Astrocyte (in vitro differentiated cells and primary cell): ENCODE results near the gene SH3BP4.

ENCODE experiments used
- EZH2 ChIP-seq: IDR thresholded peaks from 2 replicates; pipeline ENCODE4 v1.6.1; 2012; ENCODE audit warnings: mild to moderate bottlenecking, low read length, inconsistent platforms; ENCODE audit not compliant: insufficient read depth
- TF ChIP-seq, protein P1 (sequence below): IDR thresholded peaks from 2 replicates; pipeline ENCODE4 v1.5.1; 2011; ENCODE audit warnings: low read depth, mild to moderate bottlenecking, inconsistent platforms, low read length, moderate library complexity; ENCODE audit not compliant: insufficient read depth

DNA sequence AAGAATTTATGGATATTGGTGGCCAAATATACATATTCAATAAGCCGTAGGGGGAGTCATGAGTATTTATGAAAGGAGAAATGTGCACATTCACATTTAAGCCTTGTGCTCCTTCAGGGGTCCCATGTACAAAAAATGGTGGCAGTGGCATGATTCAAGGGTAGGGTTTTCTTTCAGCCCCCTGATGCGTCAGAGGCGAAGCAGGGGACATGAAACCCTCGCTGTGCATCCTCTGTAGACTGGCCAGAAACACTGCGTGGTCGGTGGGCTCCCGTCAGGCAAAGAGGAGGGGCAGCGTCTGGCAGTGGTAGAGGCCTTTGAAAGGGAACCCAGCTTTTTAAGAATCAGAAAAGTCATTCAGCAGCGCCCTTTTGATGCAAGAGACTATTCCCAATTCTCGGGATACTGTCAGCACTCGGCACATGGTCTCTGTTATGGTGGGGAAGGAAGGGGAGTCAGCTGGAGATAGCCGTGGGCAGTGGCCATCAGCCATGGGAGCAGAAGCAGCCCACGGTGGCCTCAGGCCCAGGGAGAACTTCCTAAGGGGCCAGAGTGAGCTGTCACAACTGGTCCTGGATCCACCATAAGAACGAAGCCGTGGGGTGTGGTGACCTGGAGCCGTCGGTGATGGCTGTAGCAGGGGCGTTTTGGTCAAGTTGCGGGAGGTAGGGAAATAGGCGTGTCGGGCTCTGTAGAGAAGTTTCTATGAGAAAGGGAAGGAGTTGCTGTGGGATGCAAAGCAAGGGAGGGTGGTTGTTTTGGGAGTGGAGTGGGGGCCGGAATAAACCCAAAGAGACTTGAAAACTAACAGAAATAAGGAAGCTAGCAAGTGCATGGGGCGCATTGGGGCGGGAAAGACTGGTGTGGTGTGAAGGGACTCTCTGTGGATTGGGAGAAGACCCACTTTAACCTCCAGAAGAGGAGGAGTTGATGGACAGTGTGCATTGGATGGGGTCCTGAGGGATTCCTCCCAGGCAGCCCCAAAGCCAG, 95.6 kb downstream of the SH3BP4 start:
- TF ChIP-seq EZH2 = no peak
- TF ChIP-seq, protein P1, sequence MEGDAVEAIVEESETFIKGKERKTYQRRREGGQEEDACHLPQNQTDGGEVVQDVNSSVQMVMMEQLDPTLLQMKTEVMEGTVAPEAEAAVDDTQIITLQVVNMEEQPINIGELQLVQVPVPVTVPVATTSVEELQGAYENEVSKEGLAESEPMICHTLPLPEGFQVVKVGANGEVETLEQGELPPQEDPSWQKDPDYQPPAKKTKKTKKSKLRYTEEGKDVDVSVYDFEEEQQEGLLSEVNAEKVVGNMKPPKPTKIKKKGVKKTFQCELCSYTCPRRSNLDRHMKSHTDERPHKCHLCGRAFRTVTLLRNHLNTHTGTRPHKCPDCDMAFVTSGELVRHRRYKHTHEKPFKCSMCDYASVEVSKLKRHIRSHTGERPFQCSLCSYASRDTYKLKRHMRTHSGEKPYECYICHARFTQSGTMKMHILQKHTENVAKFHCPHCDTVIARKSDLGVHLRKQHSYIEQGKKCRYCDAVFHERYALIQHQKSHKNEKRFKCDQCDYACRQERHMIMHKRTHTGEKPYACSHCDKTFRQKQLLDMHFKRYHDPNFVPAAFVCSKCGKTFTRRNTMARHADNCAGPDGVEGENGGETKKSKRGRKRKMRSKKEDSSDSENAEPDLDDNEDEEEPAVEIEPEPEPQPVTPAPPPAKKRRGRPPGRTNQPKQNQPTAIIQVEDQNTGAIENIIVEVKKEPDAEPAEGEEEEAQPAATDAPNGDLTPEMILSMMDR = no peak
